ENCODE measurements around the gene LIMCH1. TPM values are rescaled to one million over a fixed set of nuclear protein-coding genes. Genes with fewer than 3 reads are reported as not detected.

The LIMCH1 gene
- polyA plus RNA-seq, 1 donor (not counting 4 experiments of a cell fraction or from before 2014, with no cell fraction given), result 1.1 TPM

GRCh38 chr4:41635441-41635840 lies 97.5 kb downstream of the LIMCH1 start:
- no peaks in the 10 kb centered on the region for H3K9me1 ChIP-seq (ENCODE audit: control insufficient read depth, extremely low read depth, insufficient read depth, low read length)
- H3K4me3 ChIP-seq (ENCODE audit: control insufficient read depth in 2 of 3, extremely low read depth in 1 of 3, insufficient read depth in 2 of 3, low read depth in 1 of 3, low read length in 3 of 3), result no peak overlapping the region
- H3K9me3 ChIP-seq (ENCODE audit: control insufficient read depth, low read depth, low read length), result no peaks in the 10 kb centered on the region
- TF ChIP-seq EZH2 (IDR thresholded peaks at IDR 0.05; ENCODE audit: low read length), result no peak
- TF ChIP-seq, protein P1, sequence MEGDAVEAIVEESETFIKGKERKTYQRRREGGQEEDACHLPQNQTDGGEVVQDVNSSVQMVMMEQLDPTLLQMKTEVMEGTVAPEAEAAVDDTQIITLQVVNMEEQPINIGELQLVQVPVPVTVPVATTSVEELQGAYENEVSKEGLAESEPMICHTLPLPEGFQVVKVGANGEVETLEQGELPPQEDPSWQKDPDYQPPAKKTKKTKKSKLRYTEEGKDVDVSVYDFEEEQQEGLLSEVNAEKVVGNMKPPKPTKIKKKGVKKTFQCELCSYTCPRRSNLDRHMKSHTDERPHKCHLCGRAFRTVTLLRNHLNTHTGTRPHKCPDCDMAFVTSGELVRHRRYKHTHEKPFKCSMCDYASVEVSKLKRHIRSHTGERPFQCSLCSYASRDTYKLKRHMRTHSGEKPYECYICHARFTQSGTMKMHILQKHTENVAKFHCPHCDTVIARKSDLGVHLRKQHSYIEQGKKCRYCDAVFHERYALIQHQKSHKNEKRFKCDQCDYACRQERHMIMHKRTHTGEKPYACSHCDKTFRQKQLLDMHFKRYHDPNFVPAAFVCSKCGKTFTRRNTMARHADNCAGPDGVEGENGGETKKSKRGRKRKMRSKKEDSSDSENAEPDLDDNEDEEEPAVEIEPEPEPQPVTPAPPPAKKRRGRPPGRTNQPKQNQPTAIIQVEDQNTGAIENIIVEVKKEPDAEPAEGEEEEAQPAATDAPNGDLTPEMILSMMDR (optimal IDR thresholded peaks at IDR 0.05 in 1 of 3, IDR thresholded peaks at IDR 0.05 in 1 of 3, conservative IDR thresholded peaks at IDR 0.05 in 1 of 3; ENCODE audit: extremely low read depth in 1 of 3, insufficient read depth in 2 of 3, low read length in 3 of 3), result no peak
- no peak overlapping the region for H3K4me2 ChIP-seq (ENCODE audit: control insufficient read depth, extremely low read depth, insufficient read depth, low read depth, low read length)
- FAIRE-seq (no peak), DNase-seq (ENCODE audit: low read depth, low spot score) (no peak)
- H3K27me3 ChIP-seq (ENCODE audit: control insufficient read depth, extremely low read depth, insufficient read depth, low read length), result no peaks in the 10 kb centered on the region
- H2AFZ ChIP-seq (ENCODE audit: control insufficient read depth, low read length), result no peak overlapping the region
- no peaks in the 10 kb centered on the region for H3K79me2 ChIP-seq (ENCODE audit: control insufficient read depth, insufficient read depth, low read length)
- H4K20me1 ChIP-seq (ENCODE audit: control insufficient read depth, extremely low read depth, insufficient read depth, low read length), result no peaks in the 10 kb centered on the region
- no peak overlapping the region for H3K27ac ChIP-seq (ENCODE audit: control insufficient read depth, insufficient read depth, low read length)
- H3K9ac ChIP-seq (ENCODE audit: control insufficient read depth, extremely low read depth, insufficient read depth, low read length), result no peak overlapping the region
- dilution Hi-C loops (cut with MboI; ENCODE audit: extremely low pct_ligation_motif_present, low sequenced_read_pairs), result no loop called here
- no peaks in the 10 kb centered on the region for H3K36me3 ChIP-seq (ENCODE audit: control insufficient read depth in 2 of 2, extremely low read depth in 1 of 2, insufficient read depth in 2 of 2, low read length in 2 of 2)
- H3K4me1 ChIP-seq (ENCODE audit: control insufficient read depth, extremely low read depth, insufficient read depth, low read length), result no peaks in the 10 kb centered on the region

GRCh38 chr4:41638203-41638602 lies 100.2 kb downstream of the LIMCH1 start:
- H3K36me3 ChIP-seq (ENCODE audit: control insufficient read depth in 2 of 2, extremely low read depth in 1 of 2, insufficient read depth in 2 of 2, low read length in 2 of 2), result no peaks in the 10 kb centered on the region
- no peaks in the 10 kb centered on the region for H4K20me1 ChIP-seq (ENCODE audit: control insufficient read depth, extremely low read depth, insufficient read depth, low read length)
- FAIRE-seq (no peak), DNase-seq (ENCODE audit: low read depth, low spot score) (no peak)
- H3K9me1 ChIP-seq (ENCODE audit: control insufficient read depth, extremely low read depth, insufficient read depth, low read length), result no peaks in the 10 kb centered on the region
- H3K79me2 ChIP-seq (ENCODE audit: control insufficient read depth, insufficient read depth, low read length), result no peaks in the 10 kb centered on the region
- no peaks in the 10 kb centered on the region for H3K4me1 ChIP-seq (ENCODE audit: control insufficient read depth, extremely low read depth, insufficient read depth, low read length)
- no peak overlapping the region for H3K9ac ChIP-seq (ENCODE audit: control insufficient read depth, extremely low read depth, insufficient read depth, low read length)
- dilution Hi-C loops (cut with MboI; ENCODE audit: extremely low pct_ligation_motif_present, low sequenced_read_pairs), result no loop called here
- no peak overlapping the region for H3K4me3 ChIP-seq (ENCODE audit: control insufficient read depth in 2 of 3, extremely low read depth in 1 of 3, insufficient read depth in 2 of 3, low read depth in 1 of 3, low read length in 3 of 3)
- no peaks in the 10 kb centered on the region for H3K9me3 ChIP-seq (ENCODE audit: control insufficient read depth, low read depth, low read length)
- no peak overlapping the region for H3K4me2 ChIP-seq (ENCODE audit: control insufficient read depth, extremely low read depth, insufficient read depth, low read depth, low read length)
- TF ChIP-seq, protein P1 (optimal IDR thresholded peaks at IDR 0.05 in 1 of 3, IDR thresholded peaks at IDR 0.05 in 1 of 3, conservative IDR thresholded peaks at IDR 0.05 in 1 of 3; ENCODE audit: extremely low read depth in 1 of 3, insufficient read depth in 2 of 3, low read length in 3 of 3), result no peak
- no peak for TF ChIP-seq EZH2 (IDR thresholded peaks at IDR 0.05; ENCODE audit: low read length)
- no peak overlapping the region for H2AFZ ChIP-seq (ENCODE audit: control insufficient read depth, low read length)
- no peak overlapping the region for H3K27ac ChIP-seq (ENCODE audit: control insufficient read depth, insufficient read depth, low read length)
- H3K27me3 ChIP-seq (ENCODE audit: control insufficient read depth, extremely low read depth, insufficient read depth, low read length), result no peaks in the 10 kb centered on the region

All from keratinocyte (primary cell).